ENCODE results near the gene IGF2BP2.
"Not testable (repeated sequence)": the region's sequence is repeated elsewhere in the genome, so short reads cannot be mapped to it uniquely, and the experiment has no call there.

Gene IGF2BP2

DNA sequence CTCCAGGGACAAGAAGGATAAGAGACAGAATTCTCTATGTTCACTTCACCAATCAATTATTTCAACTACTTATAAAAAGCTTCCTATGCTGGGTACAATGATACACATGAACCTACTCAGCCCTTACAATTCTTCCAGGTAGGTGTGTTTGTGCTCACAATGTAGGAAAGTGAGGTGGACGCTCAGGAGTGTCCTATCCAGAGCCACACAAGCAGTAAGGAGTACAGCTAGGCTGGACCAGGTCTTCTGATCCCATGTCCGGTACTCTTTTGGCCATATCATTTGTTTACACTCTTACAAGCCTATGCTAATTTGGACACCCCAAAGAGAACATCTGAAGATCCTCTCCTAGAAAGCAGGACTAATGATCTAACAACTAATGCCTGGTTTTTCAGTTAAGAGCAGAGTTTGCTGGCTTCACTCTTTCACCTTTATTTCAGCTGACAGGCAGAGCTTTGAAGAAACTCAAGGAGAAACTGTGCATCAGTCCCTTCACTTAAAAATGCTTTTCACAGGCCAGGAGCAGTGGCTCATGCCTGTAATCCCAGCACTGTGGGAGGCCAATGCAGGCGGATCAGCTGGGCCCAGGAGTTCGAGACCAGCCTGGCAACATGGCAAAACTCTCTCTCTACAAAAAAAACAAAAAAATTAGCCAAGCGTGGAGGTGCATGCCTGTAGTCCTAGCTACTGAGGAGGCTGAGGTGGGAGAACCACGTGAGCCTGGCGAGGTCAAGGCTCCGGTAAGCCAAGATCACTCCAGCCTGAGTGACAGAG is 27.5 kb downstream of the IGF2BP2 start:
- H3K4me3 ChIP-seq (ENCODE audit: low read length): no peak overlapping the region
- H3K9me3 ChIP-seq (ENCODE audit: control insufficient read depth, low read length): no peaks in the 10 kb centered on the region
- no peak overlapping the region for H3K9ac ChIP-seq (ENCODE audit: low read length)
- no peak for DNase-seq (ENCODE audit: low read depth)
- H3K4me1 ChIP-seq (ENCODE audit: control insufficient read depth, insufficient read depth, low read length): peaks cover 20% of the 10 kb centered on the region
- H3K36me3 ChIP-seq (ENCODE audit: control insufficient read depth, insufficient read depth, low read length, severe bottlenecking): no peaks in the 10 kb centered on the region
- H3K27me3 ChIP-seq (replicated peaks; ENCODE audit: control insufficient read depth, insufficient read depth, low read length): no peaks in the 10 kb centered on the region

- H3K4me1 ChIP-seq (ENCODE audit: control insufficient read depth, insufficient read depth, low read length): peaks cover 20% of the 10 kb centered on the region
- no peak overlapping the region for H3K9ac ChIP-seq (ENCODE audit: low read length)
- H3K4me3 ChIP-seq (ENCODE audit: low read length): no peak overlapping the region
- peak; percentile 45 for DNase-seq (ENCODE audit: low read depth)
- H3K27me3 ChIP-seq (replicated peaks; ENCODE audit: control insufficient read depth, insufficient read depth, low read length): no peaks in the 10 kb centered on the region
- H3K9me3 ChIP-seq (ENCODE audit: control insufficient read depth, low read length): no peaks in the 10 kb centered on the region
- H3K36me3 ChIP-seq (ENCODE audit: control insufficient read depth, insufficient read depth, low read length, severe bottlenecking): no peaks in the 10 kb centered on the region
These were observed 28.3 kb downstream of the IGF2BP2 start for GRCh38 chr3:185796431-185797107.

GRCh38 chr3:185793381-185793780 is 31.5 kb downstream of the IGF2BP2 start:
- H3K27me3 ChIP-seq (replicated peaks; ENCODE audit: control insufficient read depth, insufficient read depth, low read length): no peaks in the 10 kb centered on the region
- H3K9me3 ChIP-seq (ENCODE audit: control insufficient read depth, low read length): no peaks in the 10 kb centered on the region
- no peak for DNase-seq (ENCODE audit: low read depth)
- peaks cover 18% of the 10 kb centered on the region for H3K4me1 ChIP-seq (ENCODE audit: control insufficient read depth, insufficient read depth, low read length)
- no peaks in the 10 kb centered on the region for H3K36me3 ChIP-seq (ENCODE audit: control insufficient read depth, insufficient read depth, low read length, severe bottlenecking)
- H3K9ac ChIP-seq (ENCODE audit: low read length): no peak overlapping the region
- H3K4me3 ChIP-seq (ENCODE audit: low read length): no peak overlapping the region

DNA sequence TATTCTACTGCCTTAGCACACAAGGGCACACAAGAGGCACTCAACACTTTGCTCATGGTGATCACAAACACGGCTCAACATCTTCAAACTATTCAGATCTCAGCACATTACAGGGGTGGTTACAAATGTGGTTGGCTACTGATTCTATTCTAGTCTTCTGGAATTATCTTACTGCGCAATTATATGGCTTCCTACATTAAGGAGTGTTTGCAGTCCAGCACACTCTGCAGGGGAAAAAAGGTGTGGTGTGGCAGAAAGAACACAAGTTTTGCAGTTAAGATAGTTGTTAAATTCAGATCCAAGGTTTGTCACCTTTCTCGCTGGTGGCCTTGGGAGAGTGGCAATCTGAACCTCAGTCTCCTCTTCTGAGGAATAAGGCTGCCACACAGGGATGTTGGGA is 31.9 kb downstream of the IGF2BP2 start:
- DNase-seq (ENCODE audit: low read depth): no peak
- no peaks in the 10 kb centered on the region for H3K27me3 ChIP-seq (replicated peaks; ENCODE audit: control insufficient read depth, insufficient read depth, low read length)
- H3K4me1 ChIP-seq (ENCODE audit: control insufficient read depth, insufficient read depth, low read length): peaks cover 14% of the 10 kb centered on the region

GRCh38 chr3:185789891-185790830 is 34.7 kb downstream of the IGF2BP2 start:
- no peak overlapping the region for H3K4me3 ChIP-seq (ENCODE audit: low read length)
- no peak for DNase-seq (ENCODE audit: low read depth)
- no peaks in the 10 kb centered on the region for H3K9me3 ChIP-seq (ENCODE audit: control insufficient read depth, low read length)
- H3K27me3 ChIP-seq (replicated peaks; ENCODE audit: control insufficient read depth, insufficient read depth, low read length): no peaks in the 10 kb centered on the region
- no peaks in the 10 kb centered on the region for H3K4me1 ChIP-seq (ENCODE audit: control insufficient read depth, insufficient read depth, low read length)
- H3K36me3 ChIP-seq (ENCODE audit: control insufficient read depth, insufficient read depth, low read length, severe bottlenecking): no peaks in the 10 kb centered on the region
- H3K9ac ChIP-seq (ENCODE audit: low read length): no peak overlapping the region

More for the DNA sequence above, 31.9 kb downstream of the IGF2BP2 start:
- no peak overlapping the region for H3K4me3 ChIP-seq (ENCODE audit: low read length)
- H3K9me3 ChIP-seq (ENCODE audit: control insufficient read depth, low read length): no peaks in the 10 kb centered on the region
- no peaks in the 10 kb centered on the region for H3K36me3 ChIP-seq (ENCODE audit: control insufficient read depth, insufficient read depth, low read length, severe bottlenecking)
- no peak overlapping the region for H3K9ac ChIP-seq (ENCODE audit: low read length)

DNA sequence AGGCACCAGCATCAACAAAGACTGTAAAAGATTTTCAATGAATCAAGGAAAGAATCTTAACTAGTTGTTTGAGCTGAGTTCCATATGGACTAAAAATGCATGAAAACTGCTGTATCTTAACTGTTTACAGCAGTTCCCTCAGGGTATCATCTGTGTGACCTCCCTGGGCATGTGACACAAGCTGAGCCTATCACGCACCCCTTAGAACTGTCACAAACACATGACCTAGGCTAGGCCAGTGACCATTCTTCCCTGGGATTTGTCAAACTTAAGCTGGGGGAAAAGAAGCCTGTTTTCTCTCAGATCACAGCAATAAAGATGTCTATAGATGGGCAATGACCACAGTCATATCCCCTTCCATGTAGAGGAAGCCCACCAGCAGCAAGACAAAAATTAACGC is 35.7 kb downstream of the IGF2BP2 start:
- Histone ChIP-seq H3K9me3 (ENCODE audit: control insufficient read depth, low read length) (no peaks in the 10 kb centered on the region), H3K9ac (ENCODE audit: low read length) (no peak overlapping the region), H3K27me3 (replicated peaks; ENCODE audit: control insufficient read depth, insufficient read depth, low read length) (no peaks in the 10 kb centered on the region), H3K4me1 (ENCODE audit: control insufficient read depth, insufficient read depth, low read length) (no peaks in the 10 kb centered on the region), H3K4me3 (ENCODE audit: low read length) (no peak overlapping the region), H3K36me3 (ENCODE audit: control insufficient read depth, insufficient read depth, low read length, severe bottlenecking) (peaks cover 4% of the 10 kb centered on the region)
- DNase-seq (ENCODE audit: low read depth): no peak

GRCh38 chr3:185788292-185788691 is 36.5 kb downstream of the IGF2BP2 start:
- no peaks in the 10 kb centered on the region for H3K4me1 ChIP-seq (ENCODE audit: control insufficient read depth, insufficient read depth, low read length)
- H3K36me3 ChIP-seq (ENCODE audit: control insufficient read depth, insufficient read depth, low read length, severe bottlenecking): peaks cover 4% of the 10 kb centered on the region
- H3K9me3 ChIP-seq (ENCODE audit: control insufficient read depth, low read length): no peaks in the 10 kb centered on the region
- H3K4me3 ChIP-seq (ENCODE audit: low read length): no peak overlapping the region
- H3K27me3 ChIP-seq (replicated peaks; ENCODE audit: control insufficient read depth, insufficient read depth, low read length): no peaks in the 10 kb centered on the region
- no peak overlapping the region for H3K9ac ChIP-seq (ENCODE audit: low read length)
- no peak for DNase-seq (ENCODE audit: low read depth)

- H3K9me3 ChIP-seq (ENCODE audit: control insufficient read depth, low read length): no peaks in the 10 kb centered on the region
- peaks cover 8% of the 10 kb centered on the region for H3K36me3 ChIP-seq (ENCODE audit: control insufficient read depth, insufficient read depth, low read length, severe bottlenecking)
- no peaks in the 10 kb centered on the region for H3K4me1 ChIP-seq (ENCODE audit: control insufficient read depth, insufficient read depth, low read length)
- H3K4me3 ChIP-seq (ENCODE audit: low read length): no peak overlapping the region
- DNase-seq (ENCODE audit: low read depth): no peak
- H3K27me3 ChIP-seq (replicated peaks; ENCODE audit: control insufficient read depth, insufficient read depth, low read length): no peaks in the 10 kb centered on the region
- no peak overlapping the region for H3K9ac ChIP-seq (ENCODE audit: low read length)
These were observed 37.6 kb downstream of the IGF2BP2 start for GRCh38 chr3:185786956-185787877.

GRCh38 chr3:185786258-185786657 is 38.6 kb downstream of the IGF2BP2 start:
- not testable (repeated sequence) for DNase-seq (ENCODE audit: low read depth); H3K9me3 ChIP-seq (ENCODE audit: control insufficient read depth, low read length); H3K4me1 ChIP-seq (ENCODE audit: control insufficient read depth, insufficient read depth, low read length); H3K36me3 ChIP-seq (ENCODE audit: control insufficient read depth, insufficient read depth, low read length, severe bottlenecking); H3K4me3 ChIP-seq (ENCODE audit: low read length); H3K27me3 ChIP-seq (replicated peaks; ENCODE audit: control insufficient read depth, insufficient read depth, low read length); H3K9ac ChIP-seq (ENCODE audit: low read length)

- no peak for DNase-seq (ENCODE audit: low read depth)
- Histone ChIP-seq H3K4me3 (ENCODE audit: low read length) (no peak overlapping the region), H3K27me3 (replicated peaks; ENCODE audit: control insufficient read depth, insufficient read depth, low read length) (no peaks in the 10 kb centered on the region), H3K9ac (ENCODE audit: low read length) (no peak overlapping the region), H3K9me3 (ENCODE audit: control insufficient read depth, low read length) (no peaks in the 10 kb centered on the region), H3K36me3 (ENCODE audit: control insufficient read depth, insufficient read depth, low read length, severe bottlenecking) (peaks cover 8% of the 10 kb centered on the region), H3K4me1 (ENCODE audit: control insufficient read depth, insufficient read depth, low read length) (peaks cover 8% of the 10 kb centered on the region)
These were observed 40.5 kb downstream of the IGF2BP2 start for GRCh38 chr3:185784317-185784716.

All from adipocyte (in vitro differentiated cells).